ENCODE measurements around the gene HPSE2. TPM values are rescaled to one million over a fixed set of nuclear protein-coding genes. Genes with fewer than 3 reads are reported as not detected.

The HPSE2 gene
- total and polyA plus RNA-seq, 2 of the 8 experiments (the other 6 are each of a cell fraction or from before 2014, with no cell fraction given) = 0.41 to 0.58 TPM

DNA sequence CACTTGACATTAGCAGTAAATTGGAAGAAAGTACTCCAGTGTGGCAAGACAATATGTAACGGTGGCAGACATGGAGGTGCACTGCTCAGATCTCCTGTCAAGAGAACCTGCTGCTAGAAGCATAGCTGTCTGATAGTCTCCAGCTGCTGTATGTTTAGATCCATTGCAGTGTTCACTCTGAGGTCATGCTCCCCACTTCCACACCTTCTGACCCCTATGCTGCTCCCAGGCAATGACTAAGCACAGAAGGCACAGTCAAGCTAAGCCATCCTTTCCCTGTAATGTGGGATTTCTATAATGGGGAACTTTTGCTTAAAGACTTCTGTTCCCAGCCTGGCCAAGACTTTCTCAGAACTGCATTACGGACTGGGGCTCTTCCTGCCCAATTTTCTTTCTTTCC, 315.8 kb downstream of the HPSE2 start:
- DNase-seq (ENCODE audit: low read depth in 1 of 2, low spot score in 2 of 2) = no peak
- ChIA-PET CTCF (ENCODE audit: partially characterized antibody) (interaction anchor here (1.6 kb wide), 1 partner anchor 12 kb away, joined by 4 read pairs; no protein-coding TSS in a partner anchor), POLR2A (ENCODE audit: partially characterized antibody) (no interaction called here)
- Histone ChIP-seq H3K14ac (ENCODE audit: insufficient read length) (no peak overlapping the region), H3K36me3 (ENCODE audit: control insufficient read depth in 2 of 4, insufficient read depth in 4 of 4, low read length in 3 of 4) (no peaks in the 10 kb centered on the region), H3K4me1 (replicated peaks in 1 of 4; ENCODE audit: control insufficient read depth in 3 of 4, insufficient read depth in 4 of 4, low read length in 3 of 4) (no peaks in the 10 kb centered on the region), H4K20me1 (replicated peaks in 1 of 2; ENCODE audit: control insufficient read depth in 1 of 2, insufficient read depth in 2 of 2, low read length in 2 of 2) (no peaks in the 10 kb centered on the region), H3K23me2 (ENCODE audit: low read depth, low read length) (no peaks in the 10 kb centered on the region), H3K27me3 (replicated peaks in 1 of 4; ENCODE audit: control insufficient read depth in 3 of 4, extremely low read depth in 1 of 4, insufficient read depth in 3 of 4, low read length in 3 of 4) (no peaks in the 10 kb centered on the region), H3K9ac (replicated peaks in 1 of 4; ENCODE audit: extremely low read depth in 1 of 4, low read depth in 3 of 4, low read length in 3 of 4) (no peak overlapping the region), H4K91ac (replicated peaks; ENCODE audit: insufficient read length, low read length) (no peak overlapping the region), H3K4me3 (ENCODE audit: extremely low read depth in 1 of 4, insufficient read depth in 2 of 4, low read depth in 3 of 4, low read length in 4 of 4) (no peak overlapping the region), H2BK15ac (ENCODE audit: low read length) (no peak overlapping the region), H2BK120ac (replicated peaks; ENCODE audit: low read depth, low read length) (no peak overlapping the region), H3K56ac (replicated peaks; ENCODE audit: insufficient read length, low read depth, low read length) (no peak overlapping the region), H2AK5ac (ENCODE audit: low read depth, low read length) (no peak overlapping the region), H3K4me2 (ENCODE audit: insufficient read depth in 1 of 2, low read depth in 2 of 2, low read length in 2 of 2) (no peak overlapping the region), H3K18ac (ENCODE audit: extremely low read depth, low read length) (no peak overlapping the region), H3K23ac (ENCODE audit: insufficient read length) (no peak overlapping the region), H3K79me2 (ENCODE audit: control insufficient read depth in 1 of 2, insufficient read depth in 2 of 2, low read length in 2 of 2) (no peaks in the 10 kb centered on the region), H3K9me3 (ENCODE audit: insufficient read depth in 2 of 2, low read depth in 1 of 2, low read length in 1 of 2) (no peaks in the 10 kb centered on the region), H3K27ac (ENCODE audit: low read depth, low read length) (no peak overlapping the region), H2BK20ac (ENCODE audit: low read length) (no peak overlapping the region), H2BK12ac (ENCODE audit: low read depth, low read length) (no peak overlapping the region), H4K5ac (ENCODE audit: insufficient read length, low read depth, low read length) (no peak overlapping the region), H2BK5ac (ENCODE audit: low read depth, low read length) (no peak overlapping the region), H2AFZ (ENCODE audit: low read length) (no peak overlapping the region), H3K4ac (replicated peaks; ENCODE audit: insufficient read length, low read depth, low read length) (no peak overlapping the region), H4K8ac (ENCODE audit: extremely low read depth, insufficient read depth, low read length) (no peak overlapping the region), H3K79me1 (ENCODE audit: low read depth, low read length) (no peaks in the 10 kb centered on the region)
- WGBS, 2 experiments (ENCODE audit: extremely low coverage in 1 of 2, insufficient coverage in 1 of 2, insufficient read length in 1 of 2, insufficient replicate concordance in 2 of 2, low coverage in 1 of 2, low lambda C conversion rate in 2 of 2, missing lambda C conversion rate in 1 of 2) = 79% methylated on average over 2 of the region's 2 CpGs; no CpG with 5 or more reads in 1 of the 2 experiments
- no peak for FAIRE-seq
- TF ChIP-seq RNF2 (IDR thresholded peaks at IDR 0.05; ENCODE audit: borderline replicate concordance, low read depth, low read length, missing control alignments, poor library complexity, severe bottlenecking) = no peak
- TF ChIP-seq, protein P1, sequence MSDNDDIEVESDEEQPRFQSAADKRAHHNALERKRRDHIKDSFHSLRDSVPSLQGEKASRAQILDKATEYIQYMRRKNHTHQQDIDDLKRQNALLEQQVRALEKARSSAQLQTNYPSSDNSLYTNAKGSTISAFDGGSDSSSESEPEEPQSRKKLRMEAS (IDR thresholded peaks at IDR 0.05) = no peak
- TF ChIP-seq ASH2L (IDR thresholded peaks at IDR 0.05; ENCODE audit: low read length) = no peak
- TF ChIP-seq, protein P2, sequence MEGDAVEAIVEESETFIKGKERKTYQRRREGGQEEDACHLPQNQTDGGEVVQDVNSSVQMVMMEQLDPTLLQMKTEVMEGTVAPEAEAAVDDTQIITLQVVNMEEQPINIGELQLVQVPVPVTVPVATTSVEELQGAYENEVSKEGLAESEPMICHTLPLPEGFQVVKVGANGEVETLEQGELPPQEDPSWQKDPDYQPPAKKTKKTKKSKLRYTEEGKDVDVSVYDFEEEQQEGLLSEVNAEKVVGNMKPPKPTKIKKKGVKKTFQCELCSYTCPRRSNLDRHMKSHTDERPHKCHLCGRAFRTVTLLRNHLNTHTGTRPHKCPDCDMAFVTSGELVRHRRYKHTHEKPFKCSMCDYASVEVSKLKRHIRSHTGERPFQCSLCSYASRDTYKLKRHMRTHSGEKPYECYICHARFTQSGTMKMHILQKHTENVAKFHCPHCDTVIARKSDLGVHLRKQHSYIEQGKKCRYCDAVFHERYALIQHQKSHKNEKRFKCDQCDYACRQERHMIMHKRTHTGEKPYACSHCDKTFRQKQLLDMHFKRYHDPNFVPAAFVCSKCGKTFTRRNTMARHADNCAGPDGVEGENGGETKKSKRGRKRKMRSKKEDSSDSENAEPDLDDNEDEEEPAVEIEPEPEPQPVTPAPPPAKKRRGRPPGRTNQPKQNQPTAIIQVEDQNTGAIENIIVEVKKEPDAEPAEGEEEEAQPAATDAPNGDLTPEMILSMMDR (IDR thresholded peaks at IDR 0.05; ENCODE audit: control extremely low read depth in 1 of 3, insufficient read depth in 1 of 3, low read depth in 1 of 3, low read length in 3 of 3) = no peak
- TF ChIP-seq SUZ12 (IDR thresholded peaks at IDR 0.05; ENCODE audit: low read length) = no peak
- TF ChIP-seq, protein P3, sequence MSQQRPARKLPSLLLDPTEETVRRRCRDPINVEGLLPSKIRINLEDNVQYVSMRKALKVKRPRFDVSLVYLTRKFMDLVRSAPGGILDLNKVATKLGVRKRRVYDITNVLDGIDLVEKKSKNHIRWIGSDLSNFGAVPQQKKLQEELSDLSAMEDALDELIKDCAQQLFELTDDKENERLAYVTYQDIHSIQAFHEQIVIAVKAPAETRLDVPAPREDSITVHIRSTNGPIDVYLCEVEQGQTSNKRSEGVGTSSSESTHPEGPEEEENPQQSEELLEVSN (IDR thresholded peaks at IDR 0.05) = no peak
- TF ChIP-seq BACH1 (IDR thresholded peaks at IDR 0.05; ENCODE audit: low read length) = no peak
- TF ChIP-seq SRF (IDR thresholded peaks at IDR 0.05; ENCODE audit: low read depth, low read length) = no peak
- TF ChIP-seq CTBP2 (IDR thresholded peaks at IDR 0.05; ENCODE audit: borderline replicate concordance, insufficient read depth, insufficient read length, low read length) = no peak
- TF ChIP-seq GABPA (IDR thresholded peaks at IDR 0.05; ENCODE audit: borderline replicate concordance, insufficient read depth, low read length) = no peak
- TF ChIP-seq YY1 (IDR thresholded peaks at IDR 0.05; ENCODE audit: low read depth, low read length) = no peak

Measured in H1 (cell line).